ENCODE data around the gene TUBGCP3. TPM values are rescaled to one million over a fixed set of nuclear protein-coding genes. Genes with fewer than 3 reads are reported as not detected.

The TUBGCP3 gene
- total and polyA plus RNA-seq, 9 of the 15 experiments (the other 6 are each of a cell fraction or from before 2014, with no cell fraction given) = 3.0 to 24.8 (median 15.2) TPM

DNA sequence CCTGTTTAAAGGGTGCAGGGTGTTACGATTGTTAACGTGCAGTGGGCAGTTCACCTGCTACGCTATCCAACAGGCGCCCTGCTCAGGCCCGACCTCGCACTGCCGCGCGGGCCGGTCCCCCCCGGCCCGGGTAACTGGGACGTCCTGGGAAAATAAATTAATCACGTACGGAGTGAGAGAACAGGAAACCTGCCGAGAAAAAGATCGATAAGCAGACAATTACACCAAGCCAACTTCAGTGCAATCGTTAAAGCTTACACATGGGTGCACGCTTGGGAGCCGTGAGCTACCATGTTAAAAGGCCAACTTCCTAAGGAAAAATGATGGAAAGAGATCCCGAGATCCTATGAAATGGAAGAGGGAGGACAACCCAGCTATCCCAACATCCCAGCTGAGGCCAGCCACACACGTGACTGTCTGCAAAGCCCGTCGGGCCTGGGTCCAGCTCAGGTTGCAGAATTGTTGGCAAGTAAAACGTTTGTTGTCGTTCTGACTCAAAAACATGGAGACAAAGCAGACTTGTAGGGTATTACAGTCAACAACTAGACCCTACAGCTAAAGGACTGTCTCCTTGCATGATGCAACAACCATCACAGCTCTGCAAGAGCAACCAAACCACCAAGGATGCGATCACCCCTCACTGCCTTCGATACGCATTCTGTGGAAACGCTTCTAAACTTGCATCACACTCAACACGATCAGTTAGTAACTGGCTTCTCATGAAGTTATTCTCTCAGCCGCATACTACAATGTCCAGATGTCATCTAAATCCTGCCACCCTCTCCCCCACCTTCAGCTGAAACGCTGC lies 741 bp upstream of the TUBGCP3 start (continued):
- TF ChIP-seq HDAC3 (IDR thresholded peaks at IDR 0.05; ENCODE audit: borderline replicate concordance, partially characterized antibody) (no peak), FOXA3 (CRISPR knock-in tag; conservative IDR thresholded peaks at IDR 0.05 in 1 of 2, IDR thresholded peaks at IDR 0.05 in 1 of 2) (no peak), JUN (IDR thresholded peaks at IDR 0.05; ENCODE audit: borderline replicate concordance, low read depth, low read length) (no peak), JUN (CRISPR knock-in tag; IDR thresholded peaks at IDR 0.05; ENCODE audit: borderline replicate concordance) (no peak), ZNF318 (IDR thresholded peaks at IDR 0.05; ENCODE audit: borderline replicate concordance in 1 of 2, low read depth in 1 of 2) (peak in 1 of 2 experiments; percentile 51; a peak in 1 of 4 replicates)
